K562 (cell line): ENCODE measurements around the gene LLGL1. TPM values are rescaled to one million over a fixed set of nuclear protein-coding genes. Genes with fewer than 3 reads are reported as not detected.

Source experiments
- MYNN ChIP-seq, 2 experiments: sonication (generic); formaldehyde crosslinking in 1 of 2; IDR thresholded peaks; 2 replicates each; pipeline versions ENCODE4 v1.5.0 to v1.6.1; 2016 to 2020; ENCODE audit warnings: antibody characterized with exemption in 1 of 2, missing genetic modification reagents in 1 of 2
- POLR2B ChIP-seq: fragments of 450-650 bp; IDR thresholded peaks from 2 replicates; pipeline ENCODE4 v1.6.1; 2018; ENCODE audit warnings: low read depth; ENCODE audit not compliant: partially characterized antibody
- ZNF212 ChIP-seq: fragments of 450-650 bp; formaldehyde crosslinking; IDR thresholded peaks from 2 replicates; pipeline ENCODE4 v1.4.0; 2020; ENCODE audit warnings: mild to moderate bottlenecking
- polyA plus RNA-seq, 8 experiments: library from polyadenylated mRNA; depleted of rRNA in 4 of 8; stranded (reverse) in 5 of 8; unstranded in 3 of 8; fragments of >200 nt; fragmentation: Nextera tagmentation in 2 of 8; fragmentation: Illumina TruSeq in 1 of 8; extraction: Ambion mirVana in 2 of 8; extraction: Trizol in 1 of 8; gene quantifications; 2 replicates each; pipeline versions ENCODE4 v1.2.1 to v1.2.3, GENCODE V29; 2011 to 2014; ENCODE audit warnings: inconsistent platforms in 1 of 8, missing spikeins in 1 of 8
- total RNA-seq, 7 experiments: library from RNA; depleted of rRNA in 6 of 7; stranded (reverse); fragments of >200 nt in 6 of 7; fragmentation: Illumina TruSeq in 2 of 7; extraction: Trizol in 2 of 7; gene quantifications; 2 replicates each; pipeline versions ENCODE4 v1.2.1 to v1.2.3, GENCODE V29; 2011 to 2021; ENCODE audit warnings: low replicate concordance in 1 of 7
- TF ChIP-seq, protein P1 (sequence below): fragments of 250-450 bp; sonication (Bioruptor Pico); IDR thresholded peaks from 2 replicates; pipeline ENCODE4 v1.5.0; 2021
- TF ChIP-seq, protein P2 (sequence below): fragments of 450-650 bp; IDR thresholded peaks from 2 replicates; pipeline ENCODE4 v1.6.1; 2017; ENCODE audit warnings: antibody characterized with exemption, mild to moderate bottlenecking
- TF ChIP-seq, protein P3 (sequence below): fragments of 250-450 bp; sonication (Bioruptor Pico); IDR thresholded peaks from 2 replicates; pipeline ENCODE4 v1.8.0; 2021; ENCODE audit warnings: moderate library complexity, mild to moderate bottlenecking, inconsistent platforms
- TF ChIP-seq, protein P4 (sequence below), 3 experiments: fragments of 200-800 bp in 1 of 3; fragments of 250-450 bp in 1 of 3; fragments of 450-650 bp in 1 of 3; sonication (Bioruptor Pico) in 1 of 3; sonication (Bioruptor generic) in 1 of 3; formaldehyde crosslinking in 1 of 3; IDR thresholded peaks; 2 replicates each; pipeline versions ENCODE4 v1.6.1 to v1.8.0; 2016 to 2022; ENCODE audit warnings: mild to moderate bottlenecking in 2 of 3, missing genetic modification characterization in 2 of 3, missing compliant biosample characterization in 1 of 3, moderate library complexity in 1 of 3

The LLGL1 gene
- total and polyA plus RNA-seq, 9 of the 15 experiments (the other 6 are each of a cell fraction or from before 2014, with no cell fraction given) = 0.11 to 12.9 (median 5.3) TPM; not detected in 1

DNA sequence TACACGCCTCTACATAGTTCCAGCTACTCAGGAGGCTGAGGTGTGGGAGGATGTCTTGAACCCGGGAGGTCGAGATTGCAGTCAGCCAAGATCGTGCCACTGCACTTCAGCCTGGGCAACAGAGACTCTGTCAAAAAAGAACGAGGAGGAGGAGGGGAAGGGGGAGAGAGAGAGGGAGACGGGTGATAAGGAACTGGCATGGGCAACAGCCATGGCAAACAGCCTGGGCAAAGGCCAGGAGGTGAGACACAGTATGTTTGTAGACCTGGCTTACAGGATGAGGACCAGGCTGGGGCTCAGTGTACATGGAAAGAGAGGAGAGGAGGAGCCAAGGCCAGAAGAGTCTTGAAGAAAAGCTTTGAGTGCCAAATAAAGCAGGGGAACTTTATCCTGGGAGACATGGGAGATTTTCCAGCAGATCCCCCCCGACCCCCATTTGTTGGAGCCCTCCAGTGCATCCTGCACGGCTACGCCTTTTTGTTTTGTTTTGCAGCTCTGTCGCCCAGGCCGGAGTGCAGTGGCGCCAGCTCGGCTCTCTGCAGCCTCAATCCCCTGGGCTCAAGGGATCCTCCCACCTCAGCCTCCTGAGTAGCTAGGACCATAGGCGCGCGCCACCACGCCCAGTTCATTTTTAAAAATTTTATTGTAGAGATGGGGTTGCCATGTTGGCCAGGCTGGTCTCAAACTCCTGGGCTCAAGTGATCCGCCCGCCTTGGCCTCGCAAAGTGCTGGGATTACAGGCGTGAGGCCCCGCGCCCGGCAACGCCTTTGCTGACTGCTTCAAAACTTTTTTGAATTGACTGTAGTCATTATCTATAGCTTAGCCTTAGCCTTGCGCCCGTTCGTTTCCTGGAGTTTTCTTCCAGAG, 43.1 kb upstream of the LLGL1 start (continued):
- TF ChIP-seq POLR2B (peak; percentile 25), MYNN (IDR thresholded peaks at IDR 0.05) (0 out of 2 replicates have a peak, but pooled peaks have one; percentile 22), MYNN (CRISPR knock-in tag; IDR thresholded peaks at IDR 0.05) (no peak), ZNF212 (CRISPR knock-in tag) (no peak)
- TF ChIP-seq, protein P1, sequence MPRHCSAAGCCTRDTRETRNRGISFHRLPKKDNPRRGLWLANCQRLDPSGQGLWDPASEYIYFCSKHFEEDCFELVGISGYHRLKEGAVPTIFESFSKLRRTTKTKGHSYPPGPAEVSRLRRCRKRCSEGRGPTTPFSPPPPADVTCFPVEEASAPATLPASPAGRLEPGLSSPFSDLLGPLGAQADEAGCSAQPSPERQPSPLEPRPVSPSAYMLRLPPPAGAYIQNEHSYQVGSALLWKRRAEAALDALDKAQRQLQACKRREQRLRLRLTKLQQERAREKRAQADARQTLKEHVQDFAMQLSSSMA (CRISPR knock-in tag) = no peak
- TF ChIP-seq, protein P2, sequence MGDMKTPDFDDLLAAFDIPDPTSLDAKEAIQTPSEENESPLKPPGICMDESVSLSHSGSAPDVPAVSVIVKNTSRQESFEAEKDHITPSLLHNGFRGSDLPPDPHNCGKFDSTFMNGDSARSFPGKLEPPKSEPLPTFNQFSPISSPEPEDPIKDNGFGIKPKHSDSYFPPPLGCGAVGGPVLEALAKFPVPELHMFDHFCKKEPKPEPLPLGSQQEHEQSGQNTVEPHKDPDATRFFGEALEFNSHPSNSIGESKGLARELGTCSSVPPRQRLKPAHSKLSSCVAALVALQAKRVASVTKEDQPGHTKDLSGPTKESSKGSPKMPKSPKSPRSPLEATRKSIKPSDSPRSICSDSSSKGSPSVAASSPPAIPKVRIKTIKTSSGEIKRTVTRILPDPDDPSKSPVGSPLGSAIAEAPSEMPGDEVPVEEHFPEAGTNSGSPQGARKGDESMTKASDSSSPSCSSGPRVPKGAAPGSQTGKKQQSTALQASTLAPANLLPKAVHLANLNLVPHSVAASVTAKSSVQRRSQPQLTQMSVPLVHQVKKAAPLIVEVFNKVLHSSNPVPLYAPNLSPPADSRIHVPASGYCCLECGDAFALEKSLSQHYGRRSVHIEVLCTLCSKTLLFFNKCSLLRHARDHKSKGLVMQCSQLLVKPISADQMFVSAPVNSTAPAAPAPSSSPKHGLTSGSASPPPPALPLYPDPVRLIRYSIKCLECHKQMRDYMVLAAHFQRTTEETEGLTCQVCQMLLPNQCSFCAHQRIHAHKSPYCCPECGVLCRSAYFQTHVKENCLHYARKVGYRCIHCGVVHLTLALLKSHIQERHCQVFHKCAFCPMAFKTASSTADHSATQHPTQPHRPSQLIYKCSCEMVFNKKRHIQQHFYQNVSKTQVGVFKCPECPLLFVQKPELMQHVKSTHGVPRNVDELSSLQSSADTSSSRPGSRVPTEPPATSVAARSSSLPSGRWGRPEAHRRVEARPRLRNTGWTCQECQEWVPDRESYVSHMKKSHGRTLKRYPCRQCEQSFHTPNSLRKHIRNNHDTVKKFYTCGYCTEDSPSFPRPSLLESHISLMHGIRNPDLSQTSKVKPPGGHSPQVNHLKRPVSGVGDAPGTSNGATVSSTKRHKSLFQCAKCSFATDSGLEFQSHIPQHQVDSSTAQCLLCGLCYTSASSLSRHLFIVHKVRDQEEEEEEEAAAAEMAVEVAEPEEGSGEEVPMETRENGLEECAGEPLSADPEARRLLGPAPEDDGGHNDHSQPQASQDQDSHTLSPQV = peak; percentile 71; the same call in 1 of the 2 replicates
- TF ChIP-seq, protein P3, sequence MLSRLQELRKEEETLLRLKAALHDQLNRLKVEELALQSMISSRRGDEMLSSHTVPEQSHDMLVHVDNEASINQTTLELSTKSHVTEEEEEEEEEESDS (CRISPR knock-in tag) = no peak
- TF ChIP-seq, protein P4, sequence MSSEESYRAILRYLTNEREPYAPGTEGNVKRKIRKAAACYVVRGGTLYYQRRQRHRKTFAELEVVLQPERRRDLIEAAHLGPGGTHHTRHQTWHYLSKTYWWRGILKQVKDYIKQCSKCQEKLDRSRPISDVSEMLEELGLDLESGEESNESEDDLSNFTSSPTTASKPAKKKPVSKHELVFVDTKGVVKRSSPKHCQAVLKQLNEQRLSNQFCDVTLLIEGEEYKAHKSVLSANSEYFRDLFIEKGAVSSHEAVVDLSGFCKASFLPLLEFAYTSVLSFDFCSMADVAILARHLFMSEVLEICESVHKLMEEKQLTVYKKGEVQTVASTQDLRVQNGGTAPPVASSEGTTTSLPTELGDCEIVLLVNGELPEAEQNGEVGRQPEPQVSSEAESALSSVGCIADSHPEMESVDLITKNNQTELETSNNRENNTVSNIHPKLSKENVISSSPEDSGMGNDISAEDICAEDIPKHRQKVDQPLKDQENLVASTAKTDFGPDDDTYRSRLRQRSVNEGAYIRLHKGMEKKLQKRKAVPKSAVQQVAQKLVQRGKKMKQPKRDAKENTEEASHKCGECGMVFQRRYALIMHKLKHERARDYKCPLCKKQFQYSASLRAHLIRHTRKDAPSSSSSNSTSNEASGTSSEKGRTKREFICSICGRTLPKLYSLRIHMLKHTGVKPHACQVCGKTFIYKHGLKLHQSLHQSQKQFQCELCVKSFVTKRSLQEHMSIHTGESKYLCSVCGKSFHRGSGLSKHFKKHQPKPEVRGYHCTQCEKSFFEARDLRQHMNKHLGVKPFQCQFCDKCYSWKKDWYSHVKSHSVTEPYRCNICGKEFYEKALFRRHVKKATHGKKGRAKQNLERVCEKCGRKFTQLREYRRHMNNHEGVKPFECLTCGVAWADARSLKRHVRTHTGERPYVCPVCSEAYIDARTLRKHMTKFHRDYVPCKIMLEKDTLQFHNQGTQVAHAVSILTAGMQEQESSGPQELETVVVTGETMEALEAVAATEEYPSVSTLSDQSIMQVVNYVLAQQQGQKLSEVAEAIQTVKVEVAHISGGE (CRISPR knock-in tag; IDR thresholded peaks at IDR 0.05) = peak in 1 of 3 experiments; percentile 62; a peak in 1 of 6 replicates
